ENCODE results near the gene RNF149. TPM values are rescaled to one million over a fixed set of nuclear protein-coding genes. Genes with fewer than 3 reads are reported as not detected.
"Not testable (repeated sequence)": the region's sequence is repeated elsewhere in the genome, so short reads cannot be mapped to it uniquely, and the experiment has no call there.

The RNF149 gene
- total RNA-seq, 4 donors from 2014 or later: 29.0 to 78.6 (median 44.4) TPM

- no peak for ATAC-seq
- Histone ChIP-seq H3K27me3 (no peaks in the 10 kb centered on the region), H3K4me1 (no peaks in the 10 kb centered on the region), H3K36me3 (no peaks in the 10 kb centered on the region), H3K9me3 (no peaks in the 10 kb centered on the region), H3K27ac (no peak overlapping the region), H3K4me3 (no peak overlapping the region)
- no peak for TF ChIP-seq POLR2AphosphoS5 (IDR thresholded peaks at IDR 0.05)
- no peak for TF ChIP-seq EP300 (IDR thresholded peaks at IDR 0.05)
- no peak for TF ChIP-seq POLR2A (IDR thresholded peaks at IDR 0.05)
- TF ChIP-seq, protein P1, sequence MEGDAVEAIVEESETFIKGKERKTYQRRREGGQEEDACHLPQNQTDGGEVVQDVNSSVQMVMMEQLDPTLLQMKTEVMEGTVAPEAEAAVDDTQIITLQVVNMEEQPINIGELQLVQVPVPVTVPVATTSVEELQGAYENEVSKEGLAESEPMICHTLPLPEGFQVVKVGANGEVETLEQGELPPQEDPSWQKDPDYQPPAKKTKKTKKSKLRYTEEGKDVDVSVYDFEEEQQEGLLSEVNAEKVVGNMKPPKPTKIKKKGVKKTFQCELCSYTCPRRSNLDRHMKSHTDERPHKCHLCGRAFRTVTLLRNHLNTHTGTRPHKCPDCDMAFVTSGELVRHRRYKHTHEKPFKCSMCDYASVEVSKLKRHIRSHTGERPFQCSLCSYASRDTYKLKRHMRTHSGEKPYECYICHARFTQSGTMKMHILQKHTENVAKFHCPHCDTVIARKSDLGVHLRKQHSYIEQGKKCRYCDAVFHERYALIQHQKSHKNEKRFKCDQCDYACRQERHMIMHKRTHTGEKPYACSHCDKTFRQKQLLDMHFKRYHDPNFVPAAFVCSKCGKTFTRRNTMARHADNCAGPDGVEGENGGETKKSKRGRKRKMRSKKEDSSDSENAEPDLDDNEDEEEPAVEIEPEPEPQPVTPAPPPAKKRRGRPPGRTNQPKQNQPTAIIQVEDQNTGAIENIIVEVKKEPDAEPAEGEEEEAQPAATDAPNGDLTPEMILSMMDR (IDR thresholded peaks at IDR 0.05): no peak
- 67 to 90% methylated on average over 3 to 8 of the region's 10 CpGs for WGBS, 2 donors (ENCODE audit: low coverage in 1 of 2)
Observed at GRCh38 chr2:101355401-101356054, 47.0 kb upstream of the RNF149 start.

DNA sequence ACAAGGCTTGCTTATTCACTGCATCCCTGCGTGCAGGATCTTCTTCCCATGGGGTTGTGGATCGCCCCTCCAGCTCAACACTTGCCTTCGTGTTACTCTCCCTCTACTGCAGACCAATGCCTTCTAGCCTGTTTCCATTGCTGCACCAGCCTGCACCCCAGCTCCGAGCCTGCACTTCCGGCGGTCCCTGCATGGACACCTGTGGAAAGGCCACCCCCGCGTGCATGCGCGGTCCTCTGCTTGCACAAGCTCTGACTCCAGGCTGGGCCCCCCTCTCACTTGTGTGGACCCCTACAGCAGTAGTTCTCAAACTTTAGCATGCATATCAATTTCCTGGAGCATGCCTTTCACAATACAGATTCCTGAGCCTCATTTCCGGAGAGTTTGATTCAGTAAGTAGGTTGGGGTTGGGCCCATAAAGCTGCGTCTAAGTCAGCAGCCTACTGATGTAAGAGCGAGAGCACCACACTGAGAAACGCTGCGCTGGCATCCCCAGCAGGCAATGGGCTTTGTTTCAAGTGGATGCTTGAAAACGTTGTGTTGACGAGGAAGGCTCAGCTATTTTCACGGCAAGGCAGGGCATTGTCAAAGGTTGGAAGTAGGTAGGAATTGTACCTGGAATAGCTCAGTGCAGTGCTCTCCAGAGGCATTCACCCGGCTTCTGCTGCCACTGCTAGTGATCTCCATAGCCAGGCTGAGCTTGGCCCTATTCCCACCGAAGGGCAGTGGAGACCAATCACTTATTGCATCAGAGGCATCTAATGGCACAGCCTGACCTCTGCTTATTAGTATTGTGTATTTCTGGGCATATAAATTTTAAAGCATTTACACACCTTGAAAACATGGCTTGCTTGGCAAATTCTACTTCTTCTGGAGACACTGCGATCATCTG lies 46.2 kb upstream of the RNF149 start:
- no peaks in the 10 kb centered on the region for H3K9me3 ChIP-seq
- H3K27me3 ChIP-seq: no peaks in the 10 kb centered on the region
- no peak overlapping the region for H3K27ac ChIP-seq
- no peaks in the 10 kb centered on the region for H3K36me3 ChIP-seq
- WGBS, 2 donors (ENCODE audit: low coverage in 1 of 2): 86% methylated on average over 13 to 14 of the region's 21 CpGs
- ATAC-seq: no peak
- H3K4me1 ChIP-seq: no peaks in the 10 kb centered on the region
- no peak for TF ChIP-seq POLR2AphosphoS5 (IDR thresholded peaks at IDR 0.05)
- TF ChIP-seq, protein P1 (IDR thresholded peaks at IDR 0.05): no peak
- TF ChIP-seq EP300 (IDR thresholded peaks at IDR 0.05): no peak
- no peak for TF ChIP-seq POLR2A (IDR thresholded peaks at IDR 0.05)
- H3K4me3 ChIP-seq: no peak overlapping the region

DNA sequence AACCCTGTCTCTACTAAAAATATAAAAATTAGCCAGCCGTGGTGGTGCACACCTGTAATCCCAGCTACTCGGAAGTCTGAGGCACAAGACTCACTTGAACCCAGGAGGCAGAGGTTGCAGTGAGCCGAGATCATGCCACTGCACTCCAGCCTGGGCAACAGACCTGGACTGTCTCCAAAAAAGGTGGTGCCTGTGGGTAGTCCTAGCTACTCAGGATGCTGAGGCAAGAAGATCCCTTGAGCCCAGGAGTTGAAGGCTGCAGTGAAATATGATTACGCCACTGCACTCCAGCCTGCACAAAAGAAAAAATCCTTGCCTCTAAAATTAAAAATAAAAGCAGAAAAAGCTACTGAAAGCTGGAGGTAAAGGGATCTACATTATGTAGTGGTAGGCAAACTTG lies 44.1 kb upstream of the RNF149 start:
- not testable (repeated sequence) for H3K4me3 ChIP-seq, H3K36me3 ChIP-seq, H3K4me1 ChIP-seq, ATAC-seq, H3K27ac ChIP-seq, H3K27me3 ChIP-seq, H3K9me3 ChIP-seq
- WGBS, 2 donors (ENCODE audit: low coverage in 1 of 2): 100% methylated on average over 1 of the region's 4 CpGs; no CpG with 5 or more reads in 1 of the 2 donors

DNA sequence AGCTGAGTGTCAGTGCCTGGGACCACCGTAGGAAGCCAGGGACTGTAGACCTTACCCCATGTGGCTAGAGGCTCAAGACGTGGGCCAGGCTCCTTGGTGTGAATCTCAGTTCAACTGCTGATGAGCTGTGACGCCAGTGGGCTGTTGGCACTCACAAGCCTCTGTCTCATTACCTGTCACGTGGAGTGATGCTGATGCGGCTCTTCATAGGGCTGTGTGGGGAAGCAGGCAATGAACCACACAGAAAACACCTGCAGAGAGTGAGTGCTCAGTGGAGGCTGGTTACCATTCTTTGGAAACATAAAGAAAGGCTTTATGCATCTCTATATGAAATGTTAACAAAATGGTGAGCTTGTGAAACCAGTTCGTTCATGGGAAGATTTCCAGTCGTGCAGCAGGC lies 42.7 kb upstream of the RNF149 start:
- Histone ChIP-seq H3K27me3 (no peaks in the 10 kb centered on the region), H3K36me3 (no peaks in the 10 kb centered on the region), H3K27ac (no peak overlapping the region), H3K4me1 (no peaks in the 10 kb centered on the region), H3K9me3 (no peaks in the 10 kb centered on the region), H3K4me3 (no peak overlapping the region)
- WGBS, 2 donors (ENCODE audit: low coverage in 1 of 2): 80 to 87% methylated on average over 2 to 6 of the region's 7 CpGs
- ATAC-seq: no peak
- no peak for TF ChIP-seq POLR2AphosphoS5 (IDR thresholded peaks at IDR 0.05)

GRCh38 chr2:101349893-101350662 lies 41.6 kb upstream of the RNF149 start:
- H3K27me3 ChIP-seq: no peaks in the 10 kb centered on the region
- WGBS, 2 donors (ENCODE audit: low coverage in 1 of 2): 68 to 83% methylated on average over 3 to 7 of the region's 7 CpGs
- ATAC-seq: no peak

More at GRCh38 chr2:101349893-101350662, 41.6 kb upstream of the RNF149 start:
- H3K4me1 ChIP-seq: no peaks in the 10 kb centered on the region
- no peaks in the 10 kb centered on the region for H3K9me3 ChIP-seq
- no peaks in the 10 kb centered on the region for H3K36me3 ChIP-seq
- no peak overlapping the region for H3K4me3 ChIP-seq
- TF ChIP-seq EP300 (IDR thresholded peaks at IDR 0.05): no peak
- TF ChIP-seq, protein P1 (IDR thresholded peaks at IDR 0.05): no peak
- no peak for TF ChIP-seq POLR2A (IDR thresholded peaks at IDR 0.05)
- no peak for TF ChIP-seq POLR2AphosphoS5 (IDR thresholded peaks at IDR 0.05)
- no peak overlapping the region for H3K27ac ChIP-seq
